OCI-LY3 (cell line): Measurements from ENCODE around the gene ITGB1.

ENCODE experiments used
- EZH2phosphoT487 ChIP-seq: fragments of 200-600 bp; shearing (Covaris generic); IDR thresholded peaks from 2 replicates; pipeline ENCODE4 v1.6.1; 2018; ENCODE audit warnings: antibody characterized with exemption, mixed run types, low read depth
- TF ChIP-seq, protein P1 (sequence below): fragments of 200-600, 300-600 bp; sonication (generic); IDR thresholded peaks from 2 replicates; pipeline ENCODE4 v1.5.1; 2014; ENCODE audit warnings: antibody characterized with exemption, low read length, low read depth

GRCh38 chr10:32854435-32854834 is 103.6 kb downstream of the ITGB1 start:
- TF ChIP-seq, protein P1, sequence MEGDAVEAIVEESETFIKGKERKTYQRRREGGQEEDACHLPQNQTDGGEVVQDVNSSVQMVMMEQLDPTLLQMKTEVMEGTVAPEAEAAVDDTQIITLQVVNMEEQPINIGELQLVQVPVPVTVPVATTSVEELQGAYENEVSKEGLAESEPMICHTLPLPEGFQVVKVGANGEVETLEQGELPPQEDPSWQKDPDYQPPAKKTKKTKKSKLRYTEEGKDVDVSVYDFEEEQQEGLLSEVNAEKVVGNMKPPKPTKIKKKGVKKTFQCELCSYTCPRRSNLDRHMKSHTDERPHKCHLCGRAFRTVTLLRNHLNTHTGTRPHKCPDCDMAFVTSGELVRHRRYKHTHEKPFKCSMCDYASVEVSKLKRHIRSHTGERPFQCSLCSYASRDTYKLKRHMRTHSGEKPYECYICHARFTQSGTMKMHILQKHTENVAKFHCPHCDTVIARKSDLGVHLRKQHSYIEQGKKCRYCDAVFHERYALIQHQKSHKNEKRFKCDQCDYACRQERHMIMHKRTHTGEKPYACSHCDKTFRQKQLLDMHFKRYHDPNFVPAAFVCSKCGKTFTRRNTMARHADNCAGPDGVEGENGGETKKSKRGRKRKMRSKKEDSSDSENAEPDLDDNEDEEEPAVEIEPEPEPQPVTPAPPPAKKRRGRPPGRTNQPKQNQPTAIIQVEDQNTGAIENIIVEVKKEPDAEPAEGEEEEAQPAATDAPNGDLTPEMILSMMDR = no peak
- no peak for TF ChIP-seq EZH2phosphoT487
